IMR-90 (cell line): ENCODE measurements around the gene EFHD1. TPM values are rescaled to one million over a fixed set of nuclear protein-coding genes. Genes with fewer than 3 reads are reported as not detected.

Experiments used
- ATAC-seq: fragments of 200-7000 bp; cut with Tn5 transposase; 2 replicates; pipeline ENCODE4 v1.9.1; 2020; ENCODE audit warnings: low read depth, mild to moderate bottlenecking, moderate library complexity
- BruUV-seq: library from RNA; stranded (reverse); fragments of 400-500 nt; replicated peaks from 2 replicates; lab custom pipeline; 2021; lab: Mats Ljungman, UMichigan
- CTCF ChIA-PET: fragments of 300-600 bp; formaldehyde crosslinking; extraction: SDS; loops from one replicate; lab custom pipeline; 2021; ENCODE audit warnings: antibody characterized with exemption; lab: Yijun Ruan, JAX
- POLR2A ChIA-PET: fragments of 300-600 bp; sonication (Branson Sonifier 250); formaldehyde crosslinking; loops from one replicate; lab custom pipeline; 2022; ENCODE audit warnings: antibody characterized with exemption; ENCODE audit not compliant: unreplicated experiment; lab: Charles Lee
- DNase-seq: peaks from one replicate; pipeline ENCODE4 v3.0.0; 2013
- H2AFZ ChIP-seq: replicated peaks from 2 replicates; pipeline ENCODE3; 2013; ENCODE audit warnings: low read length, mild to moderate bottlenecking; ENCODE audit not compliant: poor library complexity
- H2AK5ac ChIP-seq: 2 replicates; pipeline ENCODE4 v1.6.1; 2013; ENCODE audit warnings: low read depth, low read length, inconsistent platforms
- H2AK9ac ChIP-seq: replicated peaks from 2 replicates; pipeline ENCODE3; 2013; ENCODE audit warnings: mild to moderate bottlenecking, low read depth, low read length, moderate library complexity; ENCODE audit not compliant: poor library complexity
- H2BK120ac ChIP-seq: 2 replicates; pipeline ENCODE4 v1.6.1; 2013; ENCODE audit warnings: low read depth, low read length, inconsistent platforms
- H2BK15ac ChIP-seq: 3 replicates; pipeline ENCODE4 v1.6.1; 2013; ENCODE audit warnings: low read depth, low read length, inconsistent platforms
- H2BK20ac ChIP-seq: 2 replicates; pipeline ENCODE4 v1.6.1; 2013; ENCODE audit warnings: low read depth, mild to moderate bottlenecking, inconsistent platforms, low read length, moderate library complexity
- H2BK5ac ChIP-seq: 2 replicates; pipeline ENCODE4 v1.6.1; 2013; ENCODE audit warnings: mild to moderate bottlenecking, low read depth, low read length, inconsistent platforms; ENCODE audit not compliant: poor library complexity, severe bottlenecking
- H3K14ac ChIP-seq: replicated peaks from 2 replicates; pipeline ENCODE4 v1.6.1; 2013; ENCODE audit warnings: low read depth, low read length, inconsistent platforms
- H3K18ac ChIP-seq: 2 replicates; pipeline ENCODE4 v1.6.1; 2013; ENCODE audit warnings: low read depth, low read length, control low read depth
- H3K23ac ChIP-seq: 2 replicates; pipeline ENCODE4 v1.6.1; 2013; ENCODE audit warnings: low read depth, low read length, inconsistent platforms
- H3K27ac ChIP-seq: 2 replicates; pipeline ENCODE4 v1.5.1; 2013; ENCODE audit warnings: mild to moderate bottlenecking, control low read depth, low read length; ENCODE audit not compliant: insufficient read depth
- H3K27me3 ChIP-seq: 2 replicates; pipeline ENCODE4 v1.6.1; 2013; ENCODE audit warnings: low read length; ENCODE audit not compliant: control insufficient read depth, insufficient read depth
- H3K36me3 ChIP-seq: 2 replicates; pipeline ENCODE4 v1.6.1; 2013; ENCODE audit warnings: low read length, mixed read lengths; ENCODE audit not compliant: control insufficient read depth, insufficient read depth
- H3K4ac ChIP-seq: 2 replicates; pipeline ENCODE4 v1.6.1; 2013; ENCODE audit warnings: low read depth, low read length, inconsistent platforms
- H3K4me1 ChIP-seq: 2 replicates; pipeline ENCODE4 v1.6.1; 2013; ENCODE audit warnings: low read length, mixed read lengths; ENCODE audit not compliant: control insufficient read depth, insufficient read depth
- H3K4me2 ChIP-seq: 2 replicates; pipeline ENCODE4 v1.6.1; 2013; ENCODE audit warnings: low read depth, mild to moderate bottlenecking, control low read depth, low read length, moderate library complexity
- H3K4me3 ChIP-seq: 2 replicates; pipeline ENCODE4 v1.5.1; 2013; ENCODE audit warnings: low read depth, mild to moderate bottlenecking, control low read depth, low read length, moderate library complexity; ENCODE audit not compliant: insufficient read depth
- H3K56ac ChIP-seq: 2 replicates; pipeline ENCODE4 v1.6.1; 2013; ENCODE audit warnings: low read length, inconsistent platforms; ENCODE audit not compliant: insufficient read depth; ENCODE audit errors: extremely low read depth
- H3K79me1 ChIP-seq, 2 experiments: 2 replicates each; pipeline ENCODE4 v1.6.1; 2013; ENCODE audit warnings: low read length in 2 of 2, inconsistent platforms in 1 of 2, low read depth in 1 of 2
- H3K9ac ChIP-seq: 2 replicates; pipeline ENCODE4 v1.6.1; 2013; ENCODE audit warnings: low read depth, low read length, control low read depth
- H3K9me1 ChIP-seq: 2 replicates; pipeline ENCODE4 v1.6.1; 2013; ENCODE audit warnings: low read length, inconsistent platforms; ENCODE audit not compliant: insufficient read depth
- H3K9me3 ChIP-seq: 2 replicates; pipeline ENCODE4 v1.6.1; 2013; ENCODE audit warnings: low read length; ENCODE audit not compliant: control insufficient read depth, insufficient read depth
- H4K20me1 ChIP-seq: 2 replicates; pipeline ENCODE4 v1.6.1; 2013; ENCODE audit warnings: low read length, inconsistent platforms; ENCODE audit not compliant: insufficient read depth
- H4K5ac ChIP-seq: 2 replicates; pipeline ENCODE4 v1.6.1; 2013; ENCODE audit warnings: mild to moderate bottlenecking, low read depth, low read length, control low read depth
- H4K8ac ChIP-seq, 2 experiments: 2 replicates each; pipeline ENCODE4 v1.6.1; 2013; ENCODE audit warnings: low read depth in 2 of 2, low read length in 2 of 2, control low read depth in 1 of 2, inconsistent platforms in 1 of 2
- H4K91ac ChIP-seq: 2 replicates; pipeline ENCODE4 v1.6.1; 2013; ENCODE audit warnings: low read depth, low read length, inconsistent platforms; ENCODE audit not compliant: insufficient read depth
- BHLHE40 ChIP-seq: fragments of 150-350 bp; IDR thresholded peaks from 2 replicates; pipeline ENCODE4 v1.6.1; 2016; ENCODE audit warnings: mild to moderate bottlenecking, low read depth, low read length
- CEBPB ChIP-seq: IDR thresholded peaks from 2 replicates; pipeline ENCODE4 v1.6.1; 2012; ENCODE audit warnings: low read depth, low read length, improper control_type of control experiment
- CHD1 ChIP-seq: IDR thresholded peaks from 2 replicates; pipeline ENCODE4 v1.6.1; 2012; ENCODE audit warnings: low read depth, low read length, improper control_type of control experiment
- CTCF ChIP-seq: conservative IDR thresholded peaks from 2 replicates; pipeline ENCODE4 v1.5.1; 2012; ENCODE audit warnings: mild to moderate bottlenecking, low read depth, low read length, improper control_type of control experiment
- ELK1 ChIP-seq: fragments of 150-350 bp; IDR thresholded peaks from 2 replicates; pipeline ENCODE4 v1.6.1; 2016; ENCODE audit warnings: low read depth, mild to moderate bottlenecking, low read length, moderate library complexity, borderline replicate concordance
- FOS ChIP-seq: fragments of 150-350 bp; IDR thresholded peaks from 2 replicates; pipeline ENCODE4 v1.6.1; 2016; ENCODE audit warnings: low read depth, low read length
- MAFK ChIP-seq: IDR thresholded peaks from 2 replicates; pipeline ENCODE4 v1.6.1; 2012; ENCODE audit warnings: low read depth, low read length, improper control_type of control experiment
- MAZ ChIP-seq: IDR thresholded peaks from 2 replicates; pipeline ENCODE4 v1.6.1; 2012; ENCODE audit warnings: low read depth, mild to moderate bottlenecking, low read length, improper control_type of control experiment, moderate library complexity, borderline replicate concordance
- MXI1 ChIP-seq: IDR thresholded peaks from 2 replicates; pipeline ENCODE4 v1.6.1; 2012; ENCODE audit warnings: low read depth, mild to moderate bottlenecking, low read length, moderate library complexity, borderline replicate concordance
- NFE2L2 ChIP-seq: fragments of 150-350 bp; IDR thresholded peaks from 2 replicates; pipeline ENCODE4 v1.6.1; 2016; ENCODE audit warnings: low read depth, mild to moderate bottlenecking, low read length
- POLR2A ChIP-seq: IDR thresholded peaks from 2 replicates; pipeline ENCODE4 v1.6.1; 2012; ENCODE audit warnings: mild to moderate bottlenecking, low read depth, low read length
- RAD21 ChIP-seq: IDR thresholded peaks from 2 replicates; pipeline ENCODE4 v1.6.1; 2012; ENCODE audit warnings: low read length, improper control_type of control experiment
- RCOR1 ChIP-seq: IDR thresholded peaks from 2 replicates; pipeline ENCODE4 v1.6.1; 2012; ENCODE audit warnings: mild to moderate bottlenecking, low read length, improper control_type of control experiment; ENCODE audit not compliant: insufficient replicate concordance
- RFX5 ChIP-seq: IDR thresholded peaks from 2 replicates; pipeline ENCODE4 v1.8.0; 2012; ENCODE audit warnings: low read depth, mild to moderate bottlenecking, low read length, moderate library complexity
- SMC3 ChIP-seq: fragments of 150-350 bp; IDR thresholded peaks from 2 replicates; pipeline ENCODE4 v1.6.1; 2016; ENCODE audit warnings: low read depth, mild to moderate bottlenecking, antibody characterized with exemption, low read length, moderate library complexity
- USF2 ChIP-seq: fragments of 150-350 bp; IDR thresholded peaks from 2 replicates; pipeline ENCODE4 v1.6.1; 2017; ENCODE audit warnings: mild to moderate bottlenecking, antibody characterized with exemption, low read length, low read depth
- WGBS, 2 experiments: methylation state at CpG; one replicate each; pipeline versions ENCODE4 v1.1.5 to v1.1.7; 2013; ENCODE audit warnings: missing lambda C conversion rate in 2 of 2; ENCODE audit not compliant: insufficient read length in 1 of 2; ENCODE audit errors: extremely low coverage in 2 of 2; 5-methylcytosine and 5-hydroxymethylcytosine counted together
- dilution Hi-C: fragments of 300-500 bp; cut with HindIII; formaldehyde crosslinking; loops from one replicate; pipeline ENCODE4 v1.14.3; 2018; ENCODE audit warnings: low sequenced_read_pairs; ENCODE audit not compliant: unreplicated experiment
- in situ Hi-C: fragments of 300-500 bp; cut with MboI; formaldehyde crosslinking; loops from 3 replicates; pipeline ENCODE4 v1.14.3; 2019; ENCODE audit warnings: low sequenced_read_pairs, inconsistent platforms, mixed read lengths
- intact Hi-C: fragments of 100-400 bp; cut with micrococcal nuclease; formaldehyde crosslinking; loops from 2 replicates; pipeline ENCODE4 v1.10.0; 2022
- polyA plus RNA-seq, 3 experiments: library from polyadenylated mRNA; depleted of rRNA; stranded (reverse); fragments of >200 nt; gene quantifications; 2 replicates each; pipeline ENCODE4 v1.2.3, GENCODE V29; 2012; ENCODE audit warnings: low replicate concordance in 1 of 3
- total RNA-seq: library from RNA; depleted of rRNA; stranded (reverse); fragments of >200 nt; gene quantifications from 2 replicates; pipeline ENCODE4 v1.2.3, GENCODE V29; 2012

Gene EFHD1
- total and polyA plus RNA-seq, 2 of the 4 experiments (the other 2 are of a cell fraction), result 0.27 TPM; not detected in 1

- Histone ChIP-seq H3K4me3 (no peak overlapping the region), H2BK20ac (no peak overlapping the region), H3K36me3 (peaks cover 4% of the 10 kb centered on the region; the same call in 1 of the 2 replicates), H2AFZ (no peak overlapping the region), H4K8ac (no peak overlapping the region), H3K4me1 (peaks cover 3% of the 10 kb centered on the region), H3K4ac (no peak overlapping the region), H3K79me1 (no peaks in the 10 kb centered on the region), H4K91ac (no peak overlapping the region), H3K56ac (no peak overlapping the region), H3K27me3 (no peaks in the 10 kb centered on the region), H3K27ac (no peak overlapping the region), H2AK9ac (no peak overlapping the region), H4K20me1 (no peaks in the 10 kb centered on the region), H2BK5ac (no peak overlapping the region), H3K9ac (no peak overlapping the region), H2BK15ac (no peak overlapping the region), H2AK5ac (no peak overlapping the region), H3K9me1 (peaks cover 6% of the 10 kb centered on the region; the same call in 1 of the 2 replicates), H3K4me2 (no peak overlapping the region), H2BK120ac (no peak overlapping the region), H3K14ac (no peak overlapping the region), H4K5ac (no peak overlapping the region), H3K23ac (no peak overlapping the region), H3K18ac (no peak overlapping the region), H3K9me3 (no peaks in the 10 kb centered on the region)
- BruUV-seq, result no TSS peak
- ChIA-PET POLR2A (no interaction called here), CTCF (no interaction called here)
- TF ChIP-seq NFE2L2 (no peak), POLR2A (no peak), CHD1 (no peak), MAFK (no peak), MAZ (no peak), FOS (no peak), ELK1 (no peak), MXI1 (no peak), CTCF (no peak), USF2 (no peak), RAD21 (no peak), CEBPB (no peak), RFX5 (no peak), RCOR1 (no peak), BHLHE40 (no peak), SMC3 (no peak)
- dilution Hi-C loops (no loop called here), in situ Hi-C loops (no loop called here), intact Hi-C loops (no loop called here)
- no peak for ATAC-seq
- no peak for DNase-seq
- 92% methylated on average over 2 of the region's 6 CpGs; no CpG with 5 or more reads in 1 of the 2 experiments for WGBS, 2 experiments
These were observed 49.2 kb upstream of the EFHD1 start for GRCh38 chr2:232584238-232584637.
